Measurements from ENCODE around the gene DRC7. TPM values are rescaled to one million over a fixed set of nuclear protein-coding genes. Genes with fewer than 3 reads are reported as not detected.

Gene DRC7
- total RNA-seq, 1 experiment from 2014 or later, result not detected

- CTCF ChIA-PET, result interaction anchor here (0.8 to 1.9 kb wide), 4 partner anchors 10 to 128 kb away, joined by 3 to 6 read pairs (median 3); no protein-coding TSS in a partner anchor
- TF ChIP-seq MXD4 (CRISPR knock-in tag; IDR thresholded peaks at IDR 0.05; ENCODE audit: borderline replicate concordance) (no peak), ZNF219 (CRISPR knock-in tag; IDR thresholded peaks at IDR 0.05; ENCODE audit: borderline replicate concordance) (no peak), ATF3 (CRISPR knock-in tag; conservative IDR thresholded peaks at IDR 0.05) (no peak), GABPB1 (CRISPR knock-in tag; IDR thresholded peaks at IDR 0.05) (peak; percentile 44), SMAD4 (CRISPR knock-in tag; IDR thresholded peaks at IDR 0.05) (no peak)
- ATAC-seq, result no peak
- no peaks in the 10 kb centered on the region; the same call in 1 of the 2 replicates for H3K27me3 Mint-ChIP-seq (ENCODE audit: low read depth)
- peaks cover 5% of the 10 kb centered on the region; the same call in 1 of the 2 replicates for H3K4me1 Mint-ChIP-seq
- POLR2A ChIA-PET, result interaction anchor here (0.6 to 0.7 kb wide), 2 partner anchors 169 to 595 kb away, joined by 3 to 8 read pairs; no protein-coding TSS in a partner anchor
- H3K4me3 Mint-ChIP-seq, result no peak overlapping the region
- DNase-seq (ENCODE audit: low spot score), result no peak
- H3K9me3 Mint-ChIP-seq, result peaks cover 7% of the 10 kb centered on the region; the same call in 1 of the 2 replicates
- H3K36me3 Mint-ChIP-seq, result no peaks in the 10 kb centered on the region
- no peak overlapping the region for H3K27ac Mint-ChIP-seq
Measured at GRCh38 chr16:57704011-57704904, 9.7 kb downstream of the DRC7 start.

- no peaks in the 10 kb centered on the region; the same call in 1 of the 2 replicates for H3K27me3 Mint-ChIP-seq (ENCODE audit: low read depth)
- no peaks in the 10 kb centered on the region for H3K36me3 Mint-ChIP-seq
- H3K9me3 Mint-ChIP-seq, result peaks cover 7% of the 10 kb centered on the region; the same call in 1 of the 2 replicates
- H3K27ac Mint-ChIP-seq, result no peak overlapping the region
- H3K4me1 Mint-ChIP-seq, result peaks cover 5% of the 10 kb centered on the region; the same call in 1 of the 2 replicates
- no peak overlapping the region for H3K4me3 Mint-ChIP-seq
- no peak for DNase-seq (ENCODE audit: low spot score)
- ChIA-PET POLR2A (no interaction called here), CTCF (interaction anchor here (1.6 to 1.9 kb wide), 2 partner anchors 52 to 129 kb away, joined by 3 to 6 read pairs; no protein-coding TSS in a partner anchor)
- no peak for TF ChIP-seq SMAD4 (CRISPR knock-in tag; IDR thresholded peaks at IDR 0.05)
- no peak for TF ChIP-seq ZNF281 (CRISPR knock-in tag; IDR thresholded peaks at IDR 0.05)
- no peak for TF ChIP-seq ZNF512 (CRISPR knock-in tag; IDR thresholded peaks at IDR 0.05; ENCODE audit: borderline replicate concordance)
- TF ChIP-seq ZNF121 (CRISPR knock-in tag; IDR thresholded peaks at IDR 0.05), result no peak
- no peak for TF ChIP-seq NFE2L1 (CRISPR knock-in tag; IDR thresholded peaks at IDR 0.05)
- no peak for TF ChIP-seq CBFB (CRISPR knock-in tag; IDR thresholded peaks at IDR 0.05; ENCODE audit: low read depth)
- no peak for TF ChIP-seq NFYB (CRISPR knock-in tag; conservative IDR thresholded peaks at IDR 0.05; ENCODE audit: low read depth)
- TF ChIP-seq ELF4 (CRISPR knock-in tag; IDR thresholded peaks at IDR 0.05; ENCODE audit: low read depth), result no peak
- no peak for TF ChIP-seq ZMAT4 (CRISPR knock-in tag; IDR thresholded peaks at IDR 0.05)
- no peak for TF ChIP-seq JAZF1 (CRISPR knock-in tag; IDR thresholded peaks at IDR 0.05)
- TF ChIP-seq OVOL2 (CRISPR knock-in tag; IDR thresholded peaks at IDR 0.05; ENCODE audit: borderline replicate concordance), result no peak
- TF ChIP-seq ZNF317 (CRISPR knock-in tag; IDR thresholded peaks at IDR 0.05; ENCODE audit: borderline replicate concordance, low read depth), result no peak
- TF ChIP-seq NFATC4 (CRISPR knock-in tag; IDR thresholded peaks at IDR 0.05), result no peak
- no peak for TF ChIP-seq RORB (CRISPR knock-in tag; IDR thresholded peaks at IDR 0.05)
- no peak for TF ChIP-seq ATF1 (CRISPR knock-in tag; IDR thresholded peaks at IDR 0.05)
- no peak for TF ChIP-seq MYBL2 (CRISPR knock-in tag; IDR thresholded peaks at IDR 0.05)
- no peak for TF ChIP-seq ZBTB43 (CRISPR knock-in tag; IDR thresholded peaks at IDR 0.05)
- TF ChIP-seq TEAD1 (CRISPR knock-in tag; IDR thresholded peaks at IDR 0.05), result no peak
- no peak for TF ChIP-seq ZNF671 (CRISPR knock-in tag; IDR thresholded peaks at IDR 0.05)
- ATAC-seq, result no peak
Measured at GRCh38 chr16:57704905-57705852, 10.6 kb downstream of the DRC7 start.

All from WTC11 (cell line).